Colonic mucosa (tissue), 4 donors: ENCODE measurements around the gene TMTC4. TPM values are rescaled to one million over a fixed set of nuclear protein-coding genes. Genes with fewer than 3 reads are reported as not detected.

Source experiments
- DNase-seq: peaks from one replicate; pipeline ENCODE4 v3.0.0-alpha.2; 2020
- H3K27ac ChIP-seq: fragments of 200-600 bp; one replicate; pipeline ENCODE4 v1.8.0; 2021
- H3K27me3 ChIP-seq: fragments of 200-600 bp; one replicate; pipeline ENCODE4 v1.8.0; 2021
- H3K36me3 ChIP-seq: fragments of 200-600 bp; one replicate; pipeline ENCODE4 v1.8.0; 2021
- H3K4me1 ChIP-seq: fragments of 200-600 bp; one replicate; pipeline ENCODE4 v1.8.0; 2021; ENCODE audit warnings: mild to moderate bottlenecking
- H3K4me3 ChIP-seq: fragments of 200-600 bp; one replicate; pipeline ENCODE4 v1.8.0; 2021
- H3K9ac ChIP-seq, 2 donors: one replicate each; pipeline ENCODE4 v1.7.0; 2013; ENCODE audit warnings: control low read depth in 2 of 2, low read depth in 2 of 2, low read length in 2 of 2
- H3K9me3 ChIP-seq: fragments of 200-600 bp; one replicate; pipeline ENCODE4 v1.8.0; 2021
- CTCF ChIP-seq: fragments of 200-600 bp; IDR thresholded peaks from one replicate; pipeline ENCODE4 v1.8.0; 2022; ENCODE audit warnings: antibody characterized with exemption, mild to moderate bottlenecking
- intact Hi-C: fragments of 100-400 bp; cut with DNase I; formaldehyde crosslinking; loops from one replicate; pipeline ENCODE4 v1.14.1; 2022
- total RNA-seq, 2 donors: library from RNA; stranded (reverse); fragmentation: NEBNext Ultra II Directional in 1 of 2; extraction: Animal tissue kit (Norgen Biotek cat#: 25700) in 1 of 2; gene quantifications; one replicate each; pipeline ENCODE4 v1.2.1, GENCODE V29; 2021
- donor health status: healthy.
- donor health status: DM: no; HTN: no; CAD: no.
- donor health status: DM: no; HTN: no; CAD: no.

The TMTC4 gene
- total RNA-seq, 2 donors from 2014 or later, result 18.2 to 21.4 TPM

GRCh38 chr13:100601716-100602115 is 72.9 kb downstream of the TMTC4 start:
- Histone ChIP-seq H3K9ac (no peak overlapping the region), H3K27me3 (no peaks in the 10 kb centered on the region), H3K27ac (no peak overlapping the region), H3K36me3 (no peaks in the 10 kb centered on the region), H3K4me3 (no peak overlapping the region), H3K4me1 (no peaks in the 10 kb centered on the region), H3K9me3 (no peaks in the 10 kb centered on the region)
- DNase-seq, result no peak
- intact Hi-C loops, result no loop called here
- no peak for TF ChIP-seq CTCF

- no peaks in the 10 kb centered on the region for H3K4me1 ChIP-seq
- no peaks in the 10 kb centered on the region for H3K27me3 ChIP-seq
- no peak overlapping the region for H3K4me3 ChIP-seq
- H3K36me3 ChIP-seq, result no peaks in the 10 kb centered on the region
- H3K9ac ChIP-seq, result no peak overlapping the region
- TF ChIP-seq CTCF, result no peak
- H3K27ac ChIP-seq, result no peak overlapping the region
- H3K9me3 ChIP-seq, result no peaks in the 10 kb centered on the region
- DNase-seq, result no peak
- intact Hi-C loops, result no loop called here
Observed at GRCh38 chr13:100600915-100601314, 73.7 kb downstream of the TMTC4 start.

- H3K4me3 ChIP-seq, result no peak overlapping the region
- no peaks in the 10 kb centered on the region for H3K36me3 ChIP-seq
- no peak for DNase-seq
- H3K4me1 ChIP-seq, result no peaks in the 10 kb centered on the region
- TF ChIP-seq CTCF, result no peak
- no peak overlapping the region for H3K27ac ChIP-seq
- no peak overlapping the region for H3K9ac ChIP-seq
- H3K9me3 ChIP-seq, result no peaks in the 10 kb centered on the region
- H3K27me3 ChIP-seq, result no peaks in the 10 kb centered on the region
- intact Hi-C loops, result no loop called here
Observed at GRCh38 chr13:100600461-100600860, 74.1 kb downstream of the TMTC4 start.

- H3K9ac ChIP-seq, result no peak overlapping the region
- no peak overlapping the region for H3K27ac ChIP-seq
- H3K4me1 ChIP-seq, result no peaks in the 10 kb centered on the region
- no peaks in the 10 kb centered on the region for H3K9me3 ChIP-seq
- H3K36me3 ChIP-seq, result no peaks in the 10 kb centered on the region
- no peak for TF ChIP-seq CTCF
- DNase-seq, result no peak
- no peaks in the 10 kb centered on the region for H3K27me3 ChIP-seq
- intact Hi-C loops, result no loop called here
- H3K4me3 ChIP-seq, result no peak overlapping the region
Observed at GRCh38 chr13:100597253-100597652, 77.3 kb downstream of the TMTC4 start.

GRCh38 chr13:100596516-100596915 is 78.1 kb downstream of the TMTC4 start:
- no peak overlapping the region for H3K4me3 ChIP-seq
- no peak overlapping the region for H3K27ac ChIP-seq
- no peaks in the 10 kb centered on the region for H3K4me1 ChIP-seq
- no peak overlapping the region for H3K9ac ChIP-seq
- no peaks in the 10 kb centered on the region for H3K27me3 ChIP-seq
- intact Hi-C loops, result no loop called here
- no peak for TF ChIP-seq CTCF
- DNase-seq, result no peak
- H3K36me3 ChIP-seq, result no peaks in the 10 kb centered on the region
- no peaks in the 10 kb centered on the region for H3K9me3 ChIP-seq

GRCh38 chr13:100594731-100595130 is 79.9 kb downstream of the TMTC4 start:
- Histone ChIP-seq H3K4me3 (no peak overlapping the region), H3K4me1 (no peaks in the 10 kb centered on the region), H3K27ac (no peak overlapping the region), H3K9ac (no peak overlapping the region), H3K9me3 (no peaks in the 10 kb centered on the region), H3K36me3 (no peaks in the 10 kb centered on the region), H3K27me3 (no peaks in the 10 kb centered on the region)
- peak; percentile 38 for DNase-seq
- intact Hi-C loops, result no loop called here
- peak; percentile 33 for TF ChIP-seq CTCF
